Transverse colon (tissue), 4 donors: Measurements from ENCODE around the gene BMP10. TPM values are rescaled to one million over a fixed set of nuclear protein-coding genes. Genes with fewer than 3 reads are reported as not detected.

Source experiments
- DNase-seq: peaks from one replicate; pipeline ENCODE4 v3.0.0-alpha.2; 2019
- H3K27ac ChIP-seq, 4 donors: fragments of 200-600 bp; sonication (generic); 2 replicates each; pipeline ENCODE4 v1.5.1; 2016 to 2018; ENCODE audit warnings: inconsistent platforms in 4 of 4
- H3K27me3 ChIP-seq: fragments of 200-600 bp; sonication (generic); 2 replicates; pipeline ENCODE4 v1.5.1; 2017; ENCODE audit warnings: inconsistent platforms
- H3K36me3 ChIP-seq, 4 donors: fragments of 200-600 bp; sonication (generic); 2 replicates each; pipeline ENCODE4 v1.5.1; 2017 to 2019; ENCODE audit warnings: inconsistent platforms in 4 of 4
- H3K4me1 ChIP-seq, 4 donors: fragments of 200-600 bp; sonication (generic); 2 replicates each; pipeline ENCODE4 v1.5.1; 2017 to 2020; ENCODE audit warnings: inconsistent platforms in 4 of 4
- H3K4me3 ChIP-seq, 4 donors: fragments of 200-600 bp; sonication (generic); 1 replicate in 1 of 4; 2 replicates in 3 of 4; pipeline versions ENCODE4 v1.5.1 to v1.6.1; 2017 to 2019; ENCODE audit warnings: inconsistent platforms in 4 of 4
- H3K9me3 ChIP-seq, 2 donors: fragments of 200-600 bp; sonication (generic); 2 replicates each; pipeline ENCODE4 v1.5.1; 2017 to 2019; ENCODE audit warnings: inconsistent platforms in 2 of 2
- EP300 ChIP-seq: sonication (generic); formaldehyde crosslinking; IDR thresholded peaks from one replicate; pipeline ENCODE4 v1.6.1; 2017; ENCODE audit warnings: antibody characterized with exemption, low read depth
- POLR2A ChIP-seq: fragments of 450-650 bp; IDR thresholded peaks from one replicate; pipeline ENCODE4 v1.6.1; 2016; ENCODE audit warnings: antibody characterized with exemption, mild to moderate bottlenecking, moderate library complexity
- POLR2AphosphoS5 ChIP-seq, 3 donors: sonication (generic); formaldehyde crosslinking; IDR thresholded peaks; one replicate each; pipeline ENCODE4 v1.6.1; 2016; ENCODE audit warnings: antibody characterized with exemption in 3 of 3
- WGBS, 2 donors: methylation state at CpG; one replicate each; pipeline ENCODE4 v1.1.5; 2018; ENCODE audit warnings: low coverage in 1 of 2; 5-methylcytosine and 5-hydroxymethylcytosine counted together
- in situ Hi-C, 4 donors: fragments of 200-750 bp; cut with MboI; loops; one replicate each; pipeline versions ENCODE4 v1.15.0 to v1.15.1; 2017; ENCODE audit warnings: low sequenced_read_pairs in 3 of 4, low pct_ligation_motif_present in 1 of 4, low pct_unique_long_range_greater_than_20kb in 1 of 4
- intact Hi-C: fragments of 100-400 bp; cut with DNase I; formaldehyde crosslinking; loops from one replicate; pipeline ENCODE4 v1.15.1; 2023; ENCODE audit warnings: low total_unique reads
- total RNA-seq, 4 donors: library from RNA; depleted of rRNA; stranded (reverse); fragments of >200 nt; gene quantifications; one replicate each; pipeline ENCODE4 v1.1.0, GENCODE V29; 2016
- TF ChIP-seq, protein P1 (sequence below), 5 experiments: fragments of 200-600 bp in 3 of 5; fragments of 450-650 bp in 2 of 5; sonication (generic) in 3 of 5; IDR thresholded peaks; 1 replicate in 2 of 5; 2 replicates in 3 of 5; pipeline ENCODE4 v1.5.1; 2016 to 2017; ENCODE audit warnings: antibody characterized with exemption in 5 of 5, inconsistent platforms in 3 of 5, mild to moderate bottlenecking in 2 of 5, moderate library complexity in 1 of 5

Gene BMP10
- total RNA-seq, 4 donors from 2014 or later: not detected

DNA sequence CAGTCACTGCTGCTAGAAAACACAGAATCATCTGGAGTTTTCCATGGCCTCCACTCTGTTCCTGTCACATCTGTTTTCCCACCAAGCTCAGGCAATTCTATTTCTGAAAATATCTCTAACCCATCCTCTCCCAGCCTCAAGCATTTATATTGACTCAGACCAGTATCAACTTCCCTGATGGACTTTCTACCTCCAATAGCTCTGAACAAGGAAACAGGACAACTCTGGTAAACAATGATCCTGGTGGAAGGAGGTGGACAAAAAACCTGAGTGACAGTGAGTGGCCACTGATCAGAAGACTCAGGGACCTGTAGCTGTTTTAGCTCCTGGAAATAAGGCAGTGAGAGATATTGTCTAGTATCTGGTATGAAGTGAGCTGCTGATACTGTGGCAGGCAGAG, 23.4 kb downstream of the BMP10 start:
- Histone ChIP-seq H3K36me3 (no peaks in the 10 kb centered on the region), H3K27me3 (no peaks in the 10 kb centered on the region), H3K4me1 (no peaks in the 10 kb centered on the region), H3K4me3 (no peak overlapping the region), H3K27ac (no peak overlapping the region), H3K9me3 (no peaks in the 10 kb centered on the region)
- TF ChIP-seq POLR2A: no peak
- TF ChIP-seq, protein P1, sequence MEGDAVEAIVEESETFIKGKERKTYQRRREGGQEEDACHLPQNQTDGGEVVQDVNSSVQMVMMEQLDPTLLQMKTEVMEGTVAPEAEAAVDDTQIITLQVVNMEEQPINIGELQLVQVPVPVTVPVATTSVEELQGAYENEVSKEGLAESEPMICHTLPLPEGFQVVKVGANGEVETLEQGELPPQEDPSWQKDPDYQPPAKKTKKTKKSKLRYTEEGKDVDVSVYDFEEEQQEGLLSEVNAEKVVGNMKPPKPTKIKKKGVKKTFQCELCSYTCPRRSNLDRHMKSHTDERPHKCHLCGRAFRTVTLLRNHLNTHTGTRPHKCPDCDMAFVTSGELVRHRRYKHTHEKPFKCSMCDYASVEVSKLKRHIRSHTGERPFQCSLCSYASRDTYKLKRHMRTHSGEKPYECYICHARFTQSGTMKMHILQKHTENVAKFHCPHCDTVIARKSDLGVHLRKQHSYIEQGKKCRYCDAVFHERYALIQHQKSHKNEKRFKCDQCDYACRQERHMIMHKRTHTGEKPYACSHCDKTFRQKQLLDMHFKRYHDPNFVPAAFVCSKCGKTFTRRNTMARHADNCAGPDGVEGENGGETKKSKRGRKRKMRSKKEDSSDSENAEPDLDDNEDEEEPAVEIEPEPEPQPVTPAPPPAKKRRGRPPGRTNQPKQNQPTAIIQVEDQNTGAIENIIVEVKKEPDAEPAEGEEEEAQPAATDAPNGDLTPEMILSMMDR (IDR thresholded peaks at IDR 0.05): no peak
- no peak for TF ChIP-seq EP300
- TF ChIP-seq POLR2AphosphoS5 (IDR thresholded peaks at IDR 0.05): no peak
- no peak for DNase-seq
- in situ Hi-C loops (loop anchor here in 1 of 4 donors (10.0 kb wide), 1 partner anchor 47 kb away; no protein-coding TSS in a partner anchor), intact Hi-C loops (no loop called here)

DNA sequence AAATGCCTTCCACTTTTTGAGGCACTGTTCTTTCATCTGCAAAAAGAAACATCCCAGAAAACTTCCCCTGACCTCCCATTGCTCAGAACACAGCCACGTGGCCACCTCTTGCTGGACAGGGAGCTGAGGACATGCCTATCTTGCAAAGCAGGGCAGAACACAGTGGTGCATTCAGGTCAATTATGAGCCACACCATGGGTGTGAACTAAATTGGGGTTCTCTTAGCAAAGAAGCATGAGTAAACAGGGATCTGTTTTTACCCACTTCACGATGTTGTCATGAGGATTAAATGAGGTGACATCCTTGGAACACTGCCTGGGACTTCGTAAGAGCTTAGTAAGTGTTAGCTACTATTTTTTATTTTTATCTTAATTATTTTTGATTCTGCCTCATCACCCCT, 25.1 kb downstream of the BMP10 start:
- in situ Hi-C loops: loop anchor here in 1 of 4 donors (10.0 kb wide), 1 partner anchor 49 kb away; no protein-coding TSS in a partner anchor
- no peak for TF ChIP-seq POLR2AphosphoS5 (IDR thresholded peaks at IDR 0.05)
- TF ChIP-seq, protein P1 (IDR thresholded peaks at IDR 0.05): no peak
- TF ChIP-seq POLR2A: no peak
- no peak for TF ChIP-seq EP300
- no peak for DNase-seq
- Histone ChIP-seq H3K27me3 (no peaks in the 10 kb centered on the region), H3K4me3 (no peak overlapping the region), H3K36me3 (no peaks in the 10 kb centered on the region), H3K4me1 (no peaks in the 10 kb centered on the region), H3K9me3 (no peaks in the 10 kb centered on the region), H3K27ac (no peak overlapping the region)
- WGBS, 2 donors: 78 to 86% methylated on average over 2 to 3 of the region's 3 CpGs
- intact Hi-C loops: no loop called here

GRCh38 chr2:68845043-68845442, 26.2 kb downstream of the BMP10 start:
- H3K9me3 ChIP-seq: no peaks in the 10 kb centered on the region
- H3K4me1 ChIP-seq: no peaks in the 10 kb centered on the region
- intact Hi-C loops (no loop called here), in situ Hi-C loops (loop anchor here in 1 of 4 donors (10.0 kb wide), 1 partner anchor 50 kb away; no protein-coding TSS in a partner anchor)
- WGBS, 2 donors: 84 to 100% methylated on average over 2 of the region's 2 CpGs
- TF ChIP-seq, protein P1 (IDR thresholded peaks at IDR 0.05): no peak
- TF ChIP-seq EP300 (no peak), POLR2A (no peak), POLR2AphosphoS5 (IDR thresholded peaks at IDR 0.05) (no peak)
- H3K4me3 ChIP-seq: no peak overlapping the region
- no peak overlapping the region for H3K27ac ChIP-seq
- no peak for DNase-seq
- H3K27me3 ChIP-seq: no peaks in the 10 kb centered on the region
- H3K36me3 ChIP-seq: no peaks in the 10 kb centered on the region

DNA sequence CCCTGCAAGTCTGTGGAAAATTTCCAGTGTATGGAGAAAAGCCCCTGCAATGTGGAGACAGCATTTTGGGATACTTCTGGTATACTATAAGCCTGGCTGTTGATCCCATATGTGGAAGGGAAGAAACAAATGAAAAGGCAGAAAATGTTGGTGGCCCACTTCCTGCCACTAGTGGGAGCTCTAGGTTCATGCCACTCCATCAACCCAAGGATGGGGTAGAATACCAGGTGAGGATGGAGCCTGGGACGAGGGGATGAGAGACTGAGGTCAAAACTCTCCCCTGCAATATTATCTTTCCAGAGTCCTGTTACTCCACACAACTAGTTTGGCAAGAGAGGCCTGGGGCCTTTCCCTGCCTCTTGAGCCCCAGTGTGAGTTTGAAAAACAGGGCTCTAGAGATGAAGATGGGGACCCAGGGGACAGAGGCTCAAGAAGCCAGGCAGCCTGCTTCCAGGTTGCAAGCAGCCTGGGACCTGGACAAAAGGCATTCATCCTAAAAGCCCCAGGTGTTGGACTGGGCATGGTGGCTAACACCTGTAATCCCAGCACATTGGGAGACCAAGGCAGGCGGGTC, 31.9 kb downstream of the BMP10 start:
- Histone ChIP-seq H3K27ac (no peak overlapping the region), H3K27me3 (no peaks in the 10 kb centered on the region), H3K4me3 (no peak overlapping the region), H3K36me3 (no peaks in the 10 kb centered on the region), H3K9me3 (no peaks in the 10 kb centered on the region), H3K4me1 (no peaks in the 10 kb centered on the region)
- DNase-seq: no peak
- intact Hi-C loops: no loop called here
- in situ Hi-C loops: no loop called here
- 82% methylated on average over 2 of the region's 2 CpGs; no CpG with 5 or more reads in 1 of the 2 donors for WGBS, 2 donors
- TF ChIP-seq, protein P1 (IDR thresholded peaks at IDR 0.05): peak; percentile 18 to 51 (median 42)
- TF ChIP-seq EP300: no peak
